ENCODE data around the gene PPARG. TPM values are rescaled to one million over a fixed set of nuclear protein-coding genes. Genes with fewer than 3 reads are reported as not detected.

PPARG gene
- total RNA-seq, 1 donor from 2014 or later: 0.37 TPM

DNA sequence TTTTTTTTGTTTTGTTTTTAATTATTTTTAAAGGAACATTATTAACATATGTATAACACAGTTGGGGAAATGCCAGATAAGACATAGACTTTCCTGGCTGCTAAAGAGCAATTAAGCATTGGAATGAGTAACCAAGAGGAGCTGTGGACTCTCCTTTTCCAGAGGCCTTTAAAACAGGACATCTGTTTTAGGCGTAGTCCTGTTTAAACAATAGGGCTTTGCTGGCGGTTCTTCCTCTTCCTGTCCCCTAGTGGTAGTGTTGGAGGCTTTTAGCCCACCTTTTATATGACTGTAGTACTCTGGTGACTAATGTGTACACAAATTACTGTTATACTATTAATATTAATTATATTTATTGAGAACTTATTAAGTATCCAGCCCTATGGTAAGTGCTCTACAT, 81.9 kb downstream of the PPARG start:
- TF ChIP-seq CTCF (IDR thresholded peaks at IDR 0.05; ENCODE audit: partially characterized antibody, unreplicated experiment): no peak
- Mint-ChIP-seq H3K4me1 (ENCODE audit: low read depth, unreplicated experiment) (no peaks in the 10 kb centered on the region), H3K36me3 (ENCODE audit: unreplicated experiment) (peaks cover 9% of the 10 kb centered on the region), H3K27ac (ENCODE audit: unreplicated experiment) (no peak overlapping the region), H3K27me3 (ENCODE audit: unreplicated experiment) (no peaks in the 10 kb centered on the region), H3K9me3 (ENCODE audit: unreplicated experiment) (no peaks in the 10 kb centered on the region), H3K4me3 (ENCODE audit: unreplicated experiment) (no peak overlapping the region)
- DNase-seq: no peak

- TF ChIP-seq CTCF (IDR thresholded peaks at IDR 0.05; ENCODE audit: partially characterized antibody, unreplicated experiment): no peak
- H3K4me1 Mint-ChIP-seq (ENCODE audit: low read depth, unreplicated experiment): no peaks in the 10 kb centered on the region
- H3K4me3 Mint-ChIP-seq (ENCODE audit: unreplicated experiment): no peak overlapping the region
- no peak overlapping the region for H3K27ac Mint-ChIP-seq (ENCODE audit: unreplicated experiment)
- no peaks in the 10 kb centered on the region for H3K9me3 Mint-ChIP-seq (ENCODE audit: unreplicated experiment)
- no peak for DNase-seq
- no peaks in the 10 kb centered on the region for H3K27me3 Mint-ChIP-seq (ENCODE audit: unreplicated experiment)
- H3K36me3 Mint-ChIP-seq (ENCODE audit: unreplicated experiment): peaks cover 3% of the 10 kb centered on the region
Measured at GRCh38 chr3:12371525-12372140, 82.8 kb downstream of the PPARG start.

GRCh38 chr3:12372741-12373280, 83.9 kb downstream of the PPARG start:
- no peak for TF ChIP-seq CTCF (IDR thresholded peaks at IDR 0.05; ENCODE audit: partially characterized antibody, unreplicated experiment)
- Mint-ChIP-seq H3K4me3 (ENCODE audit: unreplicated experiment) (no peak overlapping the region), H3K27me3 (ENCODE audit: unreplicated experiment) (no peaks in the 10 kb centered on the region), H3K4me1 (ENCODE audit: low read depth, unreplicated experiment) (no peaks in the 10 kb centered on the region), H3K36me3 (ENCODE audit: unreplicated experiment) (no peaks in the 10 kb centered on the region), H3K27ac (ENCODE audit: unreplicated experiment) (no peak overlapping the region), H3K9me3 (ENCODE audit: unreplicated experiment) (no peaks in the 10 kb centered on the region)
- DNase-seq: no peak

DNA sequence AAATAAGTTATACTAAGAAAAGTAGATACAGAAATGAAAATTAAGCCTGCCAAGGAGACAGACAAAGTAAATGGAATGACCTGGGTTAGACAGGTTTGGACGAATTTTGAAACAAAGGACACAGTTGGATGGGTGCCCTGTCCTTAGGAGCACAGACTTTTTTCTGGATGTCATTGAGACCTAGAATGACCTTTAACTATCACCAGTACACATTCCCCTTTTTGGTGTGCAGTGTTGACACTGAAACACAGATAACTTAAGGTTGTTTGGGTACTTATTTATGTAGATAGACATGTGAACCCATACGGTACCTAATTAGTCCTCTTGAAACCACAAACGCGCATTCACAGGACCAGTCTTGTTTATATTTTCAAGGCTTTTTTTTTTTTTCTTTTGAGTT, 86.7 kb downstream of the PPARG start:
- Mint-ChIP-seq H3K36me3 (ENCODE audit: unreplicated experiment) (no peaks in the 10 kb centered on the region), H3K4me1 (ENCODE audit: low read depth, unreplicated experiment) (no peaks in the 10 kb centered on the region), H3K27me3 (ENCODE audit: unreplicated experiment) (no peaks in the 10 kb centered on the region), H3K4me3 (ENCODE audit: unreplicated experiment) (no peak overlapping the region), H3K9me3 (ENCODE audit: unreplicated experiment) (no peaks in the 10 kb centered on the region), H3K27ac (ENCODE audit: unreplicated experiment) (no peak overlapping the region)
- DNase-seq: no peak
- TF ChIP-seq CTCF (IDR thresholded peaks at IDR 0.05; ENCODE audit: partially characterized antibody, unreplicated experiment): no peak

GRCh38 chr3:12379640-12380429, 91.0 kb downstream of the PPARG start:
- no peak overlapping the region for H3K27ac Mint-ChIP-seq (ENCODE audit: unreplicated experiment)
- no peaks in the 10 kb centered on the region for H3K4me1 Mint-ChIP-seq (ENCODE audit: low read depth, unreplicated experiment)
- H3K36me3 Mint-ChIP-seq (ENCODE audit: unreplicated experiment): no peaks in the 10 kb centered on the region
- peaks cover 1% of the 10 kb centered on the region for H3K27me3 Mint-ChIP-seq (ENCODE audit: unreplicated experiment)
- no peaks in the 10 kb centered on the region for H3K9me3 Mint-ChIP-seq (ENCODE audit: unreplicated experiment)
- H3K4me3 Mint-ChIP-seq (ENCODE audit: unreplicated experiment): no peak overlapping the region
- DNase-seq: no peak
- TF ChIP-seq CTCF (IDR thresholded peaks at IDR 0.05; ENCODE audit: partially characterized antibody, unreplicated experiment): no peak

Measured in glutamatergic neuron (in vitro differentiated cells).